ENCODE measurements around the gene SYNDIG1L. TPM values are rescaled to one million over a fixed set of nuclear protein-coding genes. Genes with fewer than 3 reads are reported as not detected.

The SYNDIG1L gene
- total RNA-seq, 1 experiment from 2014 or later = not detected

- TF ChIP-seq EZH2phosphoT487 (IDR thresholded peaks at IDR 0.05; ENCODE audit: borderline replicate concordance, low read length) (no peak), CTCF (conservative IDR thresholded peaks at IDR 0.05; ENCODE audit: low read depth, low read length) (no peak), EZH2 (IDR thresholded peaks at IDR 0.05; ENCODE audit: low read length, unreplicated experiment) (no peak)
- Histone ChIP-seq H3K79me2 (ENCODE audit: low read length) (no peaks in the 10 kb centered on the region), H3K9ac (ENCODE audit: low read length) (no peak overlapping the region), H3K27me3 (ENCODE audit: low read length) (peaks cover 93% of the 10 kb centered on the region), H3K9me2 (replicated peaks; ENCODE audit: low read length) (no peaks in the 10 kb centered on the region), H3K27ac (ENCODE audit: low read length) (no peak overlapping the region), H3F3A (ENCODE audit: low read length, unreplicated experiment) (no peaks in the 10 kb centered on the region), H3K4me3 (ENCODE audit: low read length) (no peak overlapping the region), H2AFZ (ENCODE audit: low read length) (no peak overlapping the region), H3K36me3 (ENCODE audit: low read depth, low read length) (no peaks in the 10 kb centered on the region), H3K4me2 (ENCODE audit: low read length) (no peak overlapping the region), H4K20me1 (ENCODE audit: low read length) (no peaks in the 10 kb centered on the region), H3K9me3 (ENCODE audit: low read length) (no peaks in the 10 kb centered on the region), H3K4me1 (ENCODE audit: insufficient read depth, low read length) (no peaks in the 10 kb centered on the region)
- DNase-seq = no peak
- POLR2A ChIA-PET (ENCODE audit: unreplicated experiment) = no interaction called here
- intact Hi-C loops (cut with micrococcal nuclease) = no loop called here
- ATAC-seq = no peak
- CTCF ChIA-PET = no interaction called here
- no TSS peak for BruUV-seq (replicated peaks)
Measured at GRCh38 chr14:74419086-74419485, 6.9 kb downstream of the SYNDIG1L start.

GRCh38 chr14:74418031-74418430 lies 8.0 kb downstream of the SYNDIG1L start:
- BruUV-seq (replicated peaks) = no TSS peak

More at GRCh38 chr14:74418031-74418430, 8.0 kb downstream of the SYNDIG1L start:
- DNase-seq = no peak
- Histone ChIP-seq H3K79me2 (ENCODE audit: low read length) (no peaks in the 10 kb centered on the region), H3K9me3 (ENCODE audit: low read length) (no peaks in the 10 kb centered on the region), H3K9me2 (replicated peaks; ENCODE audit: low read length) (no peaks in the 10 kb centered on the region), H3K4me1 (ENCODE audit: insufficient read depth, low read length) (no peaks in the 10 kb centered on the region), H3K36me3 (ENCODE audit: low read depth, low read length) (no peaks in the 10 kb centered on the region), H3K27ac (ENCODE audit: low read length) (no peak overlapping the region), H3K4me3 (ENCODE audit: low read length) (no peak overlapping the region), H2AFZ (ENCODE audit: low read length) (no peak overlapping the region), H3K4me2 (ENCODE audit: low read length) (no peak overlapping the region), H4K20me1 (ENCODE audit: low read length) (no peaks in the 10 kb centered on the region), H3K9ac (ENCODE audit: low read length) (no peak overlapping the region), H3K27me3 (ENCODE audit: low read length) (peaks cover 95% of the 10 kb centered on the region), H3F3A (ENCODE audit: low read length, unreplicated experiment) (no peaks in the 10 kb centered on the region)
- ATAC-seq = no peak
- TF ChIP-seq EZH2 (IDR thresholded peaks at IDR 0.05; ENCODE audit: low read length, unreplicated experiment) = no peak
- no peak for TF ChIP-seq EZH2phosphoT487 (IDR thresholded peaks at IDR 0.05; ENCODE audit: borderline replicate concordance, low read length)
- no peak for TF ChIP-seq CTCF (conservative IDR thresholded peaks at IDR 0.05; ENCODE audit: low read depth, low read length)
- ChIA-PET POLR2A (ENCODE audit: unreplicated experiment) (interaction anchor here (0.6 kb wide), 1 partner anchor 23 kb away, joined by 3 read pairs; no protein-coding TSS in a partner anchor), CTCF (no interaction called here)
- intact Hi-C loops (cut with micrococcal nuclease) = no loop called here
